Measurements from ENCODE around the gene GTF3A.

DNA sequence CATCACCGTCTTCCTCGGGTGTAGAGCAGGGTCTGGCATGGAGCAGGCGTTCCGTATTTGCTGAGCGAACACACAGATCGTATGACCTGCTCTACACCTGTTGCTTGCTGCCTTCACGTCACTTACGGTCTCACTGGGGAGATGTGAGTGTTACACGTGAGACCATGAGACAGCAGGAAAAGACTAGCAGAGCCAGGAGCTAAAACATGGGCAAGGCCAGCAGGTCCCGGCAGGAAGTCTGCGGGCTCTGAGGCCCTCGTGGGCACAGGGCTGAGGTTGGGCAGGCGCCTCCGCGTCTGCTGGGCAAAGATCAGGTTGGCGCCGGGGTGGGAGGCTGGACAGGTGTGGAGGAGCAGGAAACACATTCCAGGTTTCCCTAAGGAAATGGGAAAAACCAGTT lies 19.7 kb upstream of the GTF3A start:
- TF ChIP-seq POLR2AphosphoS5 (IDR thresholded peaks at IDR 0.05; ENCODE audit: low read depth) (no peak), GABPA (IDR thresholded peaks at IDR 0.05; ENCODE audit: low read depth) (no peak)
- TF ChIP-seq, protein P1, sequence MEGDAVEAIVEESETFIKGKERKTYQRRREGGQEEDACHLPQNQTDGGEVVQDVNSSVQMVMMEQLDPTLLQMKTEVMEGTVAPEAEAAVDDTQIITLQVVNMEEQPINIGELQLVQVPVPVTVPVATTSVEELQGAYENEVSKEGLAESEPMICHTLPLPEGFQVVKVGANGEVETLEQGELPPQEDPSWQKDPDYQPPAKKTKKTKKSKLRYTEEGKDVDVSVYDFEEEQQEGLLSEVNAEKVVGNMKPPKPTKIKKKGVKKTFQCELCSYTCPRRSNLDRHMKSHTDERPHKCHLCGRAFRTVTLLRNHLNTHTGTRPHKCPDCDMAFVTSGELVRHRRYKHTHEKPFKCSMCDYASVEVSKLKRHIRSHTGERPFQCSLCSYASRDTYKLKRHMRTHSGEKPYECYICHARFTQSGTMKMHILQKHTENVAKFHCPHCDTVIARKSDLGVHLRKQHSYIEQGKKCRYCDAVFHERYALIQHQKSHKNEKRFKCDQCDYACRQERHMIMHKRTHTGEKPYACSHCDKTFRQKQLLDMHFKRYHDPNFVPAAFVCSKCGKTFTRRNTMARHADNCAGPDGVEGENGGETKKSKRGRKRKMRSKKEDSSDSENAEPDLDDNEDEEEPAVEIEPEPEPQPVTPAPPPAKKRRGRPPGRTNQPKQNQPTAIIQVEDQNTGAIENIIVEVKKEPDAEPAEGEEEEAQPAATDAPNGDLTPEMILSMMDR (IDR thresholded peaks at IDR 0.05; ENCODE audit: insufficient read depth, low read length), result no peak
